MM.1S (cell line): ENCODE results near the gene BIRC6.
"Not testable (repeated sequence)": the region's sequence is repeated elsewhere in the genome, so short reads cannot be mapped to it uniquely, and the experiment has no call there.

Source experiments
- DNase-seq: peaks from one replicate; pipeline ENCODE4 v3.0.0-alpha.2; 2015
- H2AFZ ChIP-seq: fragments of 300-600 bp; sonication (generic); 2 replicates; pipeline ENCODE4 v1.6.0; 2016; ENCODE audit warnings: antibody characterized with exemption, low read length
- H3F3A ChIP-seq: fragments of 300-600 bp; sonication (generic); 2 replicates; pipeline ENCODE4 v1.6.1; 2016; ENCODE audit warnings: mild to moderate bottlenecking, antibody characterized with exemption, low read length, moderate library complexity, mixed read lengths; ENCODE audit not compliant: insufficient read depth
- H3K27ac ChIP-seq: fragments of 300-600 bp; sonication (generic); 2 replicates; pipeline ENCODE4 v1.5.1; 2016; ENCODE audit warnings: mild to moderate bottlenecking, low read length
- H3K27me3 ChIP-seq: fragments of 300-600 bp; sonication (generic); replicated peaks from 2 replicates; pipeline ENCODE4 v1.6.0; 2016; ENCODE audit warnings: low read length; ENCODE audit not compliant: insufficient read depth
- H3K36me3 ChIP-seq: fragments of 300-600 bp; sonication (generic); replicated peaks from 2 replicates; pipeline ENCODE4 v1.6.1; 2016; ENCODE audit warnings: mild to moderate bottlenecking, low read length, mixed read lengths; ENCODE audit not compliant: insufficient read depth
- H3K4me1 ChIP-seq: fragments of 300-600 bp; sonication (generic); 2 replicates; pipeline ENCODE4 v1.6.1; 2016; ENCODE audit warnings: low read length, mixed read lengths
- H3K4me2 ChIP-seq: fragments of 300-600 bp; sonication (generic); 2 replicates; pipeline ENCODE4 v1.6.0; 2016; ENCODE audit warnings: low read depth, low read length
- H3K4me3 ChIP-seq: fragments of 300-600 bp; sonication (generic); 2 replicates; pipeline ENCODE4 v1.5.1; 2016; ENCODE audit warnings: low read length, mixed read lengths
- H3K79me2 ChIP-seq: fragments of 300-600 bp; sonication (generic); 2 replicates; pipeline ENCODE4 v1.6.1; 2016; ENCODE audit warnings: mixed run types, low read length, mixed read lengths
- H3K9ac ChIP-seq: fragments of 300-600 bp; sonication (generic); 2 replicates; pipeline ENCODE4 v1.6.1; 2016; ENCODE audit warnings: low read length, mixed read lengths
- H3K9me2 ChIP-seq: fragments of 300-600 bp; sonication (generic); replicated peaks from 2 replicates; pipeline ENCODE4 v1.6.1; 2016; ENCODE audit warnings: mild to moderate bottlenecking, low read length, mixed read lengths; ENCODE audit not compliant: insufficient read depth
- H3K9me3 ChIP-seq: fragments of 300-600 bp; sonication (generic); replicated peaks from 2 replicates; pipeline ENCODE4 v1.6.1; 2016; ENCODE audit warnings: mild to moderate bottlenecking, low read length, mixed read lengths; ENCODE audit not compliant: insufficient read depth
- H4K20me1 ChIP-seq: fragments of 300-600 bp; sonication (generic); 2 replicates; pipeline ENCODE4 v1.6.1; 2016; ENCODE audit warnings: mild to moderate bottlenecking, low read length, moderate library complexity, mixed read lengths; ENCODE audit not compliant: insufficient read depth
- EZH2 ChIP-seq: fragments of 300-600 bp; sonication (generic); optimal IDR thresholded peaks from 2 replicates; pipeline ENCODE3; 2017; ENCODE audit warnings: low read depth, mild to moderate bottlenecking, antibody characterized with exemption, low read length, mixed read lengths
- EZH2phosphoT487 ChIP-seq: fragments of 300-600 bp; sonication (generic); IDR thresholded peaks from 2 replicates; pipeline ENCODE4 v1.6.1; 2018; ENCODE audit warnings: antibody characterized with exemption, low read length
- TF ChIP-seq, protein P1 (sequence below): fragments of 300-600 bp; sonication (generic); IDR thresholded peaks from 2 replicates; pipeline ENCODE4 v1.5.1; 2016; ENCODE audit warnings: antibody characterized with exemption, low read length, mixed read lengths

BIRC6 gene

DNA sequence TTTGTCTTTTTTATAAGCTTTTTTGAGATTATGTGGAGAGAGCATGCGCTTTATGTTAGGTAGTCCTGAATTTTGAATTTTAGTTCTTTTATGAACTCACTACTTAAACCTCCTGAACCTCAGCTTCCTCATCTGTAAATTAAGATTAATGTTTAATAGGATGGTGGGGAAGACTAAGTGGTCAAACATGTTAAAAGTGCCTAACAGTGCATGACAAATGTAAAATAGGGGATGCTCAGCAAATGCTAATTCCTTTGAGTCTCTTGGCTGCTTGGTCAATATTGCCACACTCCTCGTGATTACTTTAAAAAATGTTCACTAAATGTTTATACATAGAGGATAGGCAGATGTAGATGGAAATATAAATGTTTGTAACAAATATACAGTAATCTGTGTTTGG, 6.8 kb downstream of the BIRC6 start:
- Histone ChIP-seq H3K9ac (no peak overlapping the region), H3K27ac (no peak overlapping the region), H3K4me1 (peaks cover 10% of the 10 kb centered on the region), H2AFZ (no peak overlapping the region), H3K4me3 (no peak overlapping the region), H3K9me3 (no peaks in the 10 kb centered on the region), H3K27me3 (no peaks in the 10 kb centered on the region), H3K4me2 (no peak overlapping the region), H3K9me2 (no peaks in the 10 kb centered on the region), H3K79me2 (peaks cover 100% of the 10 kb centered on the region), H3F3A (no peaks in the 10 kb centered on the region), H3K36me3 (peaks cover 3% of the 10 kb centered on the region; the same call in 1 of the 2 replicates), H4K20me1 (peaks cover 61% of the 10 kb centered on the region)
- TF ChIP-seq EZH2phosphoT487, result no peak
- TF ChIP-seq EZH2, result no peak
- TF ChIP-seq, protein P1, sequence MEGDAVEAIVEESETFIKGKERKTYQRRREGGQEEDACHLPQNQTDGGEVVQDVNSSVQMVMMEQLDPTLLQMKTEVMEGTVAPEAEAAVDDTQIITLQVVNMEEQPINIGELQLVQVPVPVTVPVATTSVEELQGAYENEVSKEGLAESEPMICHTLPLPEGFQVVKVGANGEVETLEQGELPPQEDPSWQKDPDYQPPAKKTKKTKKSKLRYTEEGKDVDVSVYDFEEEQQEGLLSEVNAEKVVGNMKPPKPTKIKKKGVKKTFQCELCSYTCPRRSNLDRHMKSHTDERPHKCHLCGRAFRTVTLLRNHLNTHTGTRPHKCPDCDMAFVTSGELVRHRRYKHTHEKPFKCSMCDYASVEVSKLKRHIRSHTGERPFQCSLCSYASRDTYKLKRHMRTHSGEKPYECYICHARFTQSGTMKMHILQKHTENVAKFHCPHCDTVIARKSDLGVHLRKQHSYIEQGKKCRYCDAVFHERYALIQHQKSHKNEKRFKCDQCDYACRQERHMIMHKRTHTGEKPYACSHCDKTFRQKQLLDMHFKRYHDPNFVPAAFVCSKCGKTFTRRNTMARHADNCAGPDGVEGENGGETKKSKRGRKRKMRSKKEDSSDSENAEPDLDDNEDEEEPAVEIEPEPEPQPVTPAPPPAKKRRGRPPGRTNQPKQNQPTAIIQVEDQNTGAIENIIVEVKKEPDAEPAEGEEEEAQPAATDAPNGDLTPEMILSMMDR, result no peak
- no peak for DNase-seq

DNA sequence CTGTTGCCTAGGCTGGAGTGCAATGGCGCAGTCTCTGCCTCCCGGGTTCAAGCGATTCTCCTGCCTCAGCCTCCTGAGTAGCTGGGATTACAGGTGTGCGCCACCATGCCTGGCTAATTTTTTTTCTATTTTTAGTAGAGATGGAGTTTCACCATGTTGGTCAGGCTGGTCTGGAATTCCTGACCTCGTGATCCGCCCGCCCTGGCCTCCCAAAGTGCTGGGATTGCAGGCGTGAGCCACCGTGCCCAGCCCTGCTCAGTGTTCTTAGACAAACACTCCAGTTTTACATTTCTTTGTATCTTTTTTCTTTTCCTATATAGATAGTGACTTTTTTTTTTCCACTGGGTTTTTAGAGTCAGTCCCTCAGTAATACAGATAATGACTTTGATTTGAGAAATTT, 7.5 kb downstream of the BIRC6 start:
- H3K9me3 ChIP-seq, H3K4me2 ChIP-seq: not testable (repeated sequence)
- peaks cover 58% of the 10 kb centered on the region for H4K20me1 ChIP-seq

DNA sequence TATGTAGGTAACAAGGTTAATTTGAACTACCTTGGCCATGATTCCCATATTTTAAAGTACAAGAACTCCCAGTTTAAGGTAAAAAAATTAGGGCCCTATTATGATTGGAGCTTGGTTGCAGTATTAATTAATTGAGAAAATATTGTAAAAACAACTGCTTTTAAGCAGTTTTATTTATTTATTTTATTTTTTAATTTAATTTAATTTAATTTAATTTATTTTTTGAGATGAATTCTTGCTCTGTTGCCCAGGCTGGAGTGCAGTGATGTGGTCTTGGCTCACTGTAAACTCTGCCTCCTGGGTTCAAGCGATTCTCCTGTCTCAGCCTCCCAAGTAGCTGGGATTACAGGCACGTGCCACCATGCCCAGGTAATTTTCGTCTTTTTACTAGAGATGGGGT, 8.9 kb downstream of the BIRC6 start:
- H3K4me3 ChIP-seq, H3K4me1 ChIP-seq, H3K9me3 ChIP-seq, H3K27ac ChIP-seq, H2AFZ ChIP-seq, DNase-seq, H3K9me2 ChIP-seq, H3K4me2 ChIP-seq, H3K9ac ChIP-seq, H3F3A ChIP-seq, H3K27me3 ChIP-seq, H3K36me3 ChIP-seq: not testable (repeated sequence)
- peaks cover 49% of the 10 kb centered on the region for H4K20me1 ChIP-seq
- peaks cover 99% of the 10 kb centered on the region for H3K79me2 ChIP-seq

More for the DNA sequence above, 7.5 kb downstream of the BIRC6 start:
- H3K4me1 ChIP-seq, H3F3A ChIP-seq, H3K27ac ChIP-seq, H3K27me3 ChIP-seq, H3K4me3 ChIP-seq, H3K36me3 ChIP-seq, H3K9ac ChIP-seq, H3K9me2 ChIP-seq, DNase-seq, H2AFZ ChIP-seq: not testable (repeated sequence)
- H3K79me2 ChIP-seq, result peaks cover 100% of the 10 kb centered on the region

DNA sequence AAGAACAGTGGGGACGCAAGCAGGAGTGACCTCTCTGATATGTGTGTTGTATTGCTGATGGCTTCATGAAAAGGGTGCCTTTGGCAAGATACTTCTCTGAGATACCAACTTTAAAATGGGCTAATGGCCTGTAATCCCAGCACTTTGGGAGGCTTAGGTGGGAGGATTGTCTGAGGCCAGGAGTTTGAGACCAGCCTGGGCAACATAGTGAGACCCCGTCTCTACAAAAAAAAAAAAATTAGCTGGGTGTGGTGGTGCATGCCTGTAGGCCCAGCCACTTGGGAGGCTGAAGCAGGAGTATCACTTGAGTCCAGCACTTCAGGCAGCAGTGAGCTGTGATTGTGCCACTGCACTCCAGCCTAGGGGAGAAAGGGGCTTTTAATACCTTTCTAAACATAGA, 9.8 kb downstream of the BIRC6 start:
- H3K27me3 ChIP-seq, result no peaks in the 10 kb centered on the region
- no peak for DNase-seq
- no peak overlapping the region for H3K9ac ChIP-seq
- no peak overlapping the region for H3K4me2 ChIP-seq
- H3K9me2 ChIP-seq, result no peaks in the 10 kb centered on the region
- H3F3A ChIP-seq, result no peaks in the 10 kb centered on the region
- TF ChIP-seq, protein P1, result no peak
- TF ChIP-seq EZH2 (no peak), EZH2phosphoT487 (no peak)
- H3K27ac ChIP-seq, result no peak overlapping the region
- H2AFZ ChIP-seq, result no peak overlapping the region
- peaks cover 99% of the 10 kb centered on the region for H3K79me2 ChIP-seq
- no peaks in the 10 kb centered on the region for H3K36me3 ChIP-seq
- H3K9me3 ChIP-seq, result no peaks in the 10 kb centered on the region
- no peaks in the 10 kb centered on the region for H3K4me1 ChIP-seq
- peaks cover 45% of the 10 kb centered on the region for H4K20me1 ChIP-seq
- no peak overlapping the region for H3K4me3 ChIP-seq
